Mesenchymal stem cell (in vitro differentiated cells and primary cell): ENCODE results near the gene E2F3.

Experiments
- DNase-seq: peaks from one replicate; pipeline ENCODE4 v3.0.0-alpha.2; 2013
- H2AFZ ChIP-seq: one replicate; pipeline ENCODE4 v1.6.1; 2013; ENCODE audit warnings: low read depth, mild to moderate bottlenecking, control low read depth, inconsistent platforms, low read length, moderate library complexity
- H2AK5ac ChIP-seq: 2 replicates; pipeline ENCODE4 v1.6.1; 2013; ENCODE audit warnings: low read length, moderate library complexity, mild to moderate bottlenecking, inconsistent platforms; ENCODE audit not compliant: severe bottlenecking
- H2BK120ac ChIP-seq: one replicate; pipeline ENCODE4 v1.6.1; 2013; ENCODE audit warnings: low read depth, mild to moderate bottlenecking, inconsistent platforms, low read length, moderate library complexity
- H2BK12ac ChIP-seq, 2 experiments: one replicate each; pipeline ENCODE4 v1.6.1; 2013; ENCODE audit warnings: inconsistent platforms in 2 of 2, low read length in 2 of 2, mild to moderate bottlenecking in 2 of 2, moderate library complexity in 2 of 2, control low read depth in 1 of 2
- H2BK15ac ChIP-seq: one replicate; pipeline ENCODE4 v1.6.1; 2013; ENCODE audit warnings: mild to moderate bottlenecking, low read depth, inconsistent platforms; ENCODE audit not compliant: poor library complexity, severe bottlenecking
- H2BK5ac ChIP-seq: 2 replicates; pipeline ENCODE4 v1.6.1; 2013; ENCODE audit warnings: low read depth, mild to moderate bottlenecking, low read length, control low read depth, inconsistent platforms; ENCODE audit not compliant: poor library complexity, severe bottlenecking
- H3K14ac ChIP-seq, 2 experiments: one replicate each; pipeline ENCODE4 v1.6.1; 2013; ENCODE audit warnings: inconsistent platforms in 2 of 2, low read length in 2 of 2, control low read depth in 1 of 2, mild to moderate bottlenecking in 1 of 2, moderate library complexity in 1 of 2
- H3K18ac ChIP-seq, 2 experiments: one replicate each; pipeline ENCODE4 v1.6.1; 2013; ENCODE audit warnings: inconsistent platforms in 2 of 2, low read length in 2 of 2, control low read depth in 1 of 2, low read depth in 1 of 2, mild to moderate bottlenecking in 1 of 2
- H3K23ac ChIP-seq, 2 experiments: one replicate each; pipeline ENCODE4 v1.6.1; 2013; ENCODE audit warnings: inconsistent platforms in 2 of 2, low read length in 2 of 2, mild to moderate bottlenecking in 2 of 2, moderate library complexity in 2 of 2, control low read depth in 1 of 2
- H3K27ac ChIP-seq: 2 replicates; pipeline ENCODE4 v1.5.1; 2013; ENCODE audit warnings: mild to moderate bottlenecking, moderate library complexity, low read length, control low read depth, inconsistent platforms; ENCODE audit not compliant: poor library complexity, severe bottlenecking
- H3K27me3 ChIP-seq, 2 experiments: 2 replicates each; pipeline versions ENCODE4 v1.6.1 to v1.7.0; 2013; ENCODE audit warnings: low read length in 2 of 2, mild to moderate bottlenecking in 2 of 2, moderate library complexity in 2 of 2, control low read depth in 1 of 2, inconsistent platforms in 1 of 2; ENCODE audit not compliant: control insufficient read depth in 1 of 2, insufficient read depth in 1 of 2
- H3K36me3 ChIP-seq, 2 experiments: 2 replicates each; pipeline versions ENCODE4 v1.6.1 to v1.7.0; 2013; ENCODE audit warnings: low read length in 2 of 2, control low read depth in 1 of 2, inconsistent platforms in 1 of 2, low read depth in 1 of 2, mild to moderate bottlenecking in 1 of 2; ENCODE audit not compliant: insufficient read depth in 2 of 2, control insufficient read depth in 1 of 2
- H3K4ac ChIP-seq, 2 experiments: one replicate each; pipeline ENCODE4 v1.6.1; 2013; ENCODE audit warnings: inconsistent platforms in 2 of 2, low read length in 2 of 2, mild to moderate bottlenecking in 2 of 2, moderate library complexity in 2 of 2, control low read depth in 1 of 2, low read depth in 1 of 2
- H3K4me1 ChIP-seq: 2 replicates; pipeline ENCODE4 v1.6.1; 2013; ENCODE audit warnings: low read depth, low read length, control low read depth; ENCODE audit not compliant: control insufficient read depth, insufficient read depth
- H3K4me2 ChIP-seq: 2 replicates; pipeline ENCODE4 v1.6.1; 2013; ENCODE audit warnings: low read length, mild to moderate bottlenecking, inconsistent platforms; ENCODE audit not compliant: poor library complexity, severe bottlenecking
- H3K4me3 ChIP-seq, 2 experiments: 2 replicates each; pipeline versions ENCODE4 v1.5.1 to v1.7.0; 2013; ENCODE audit warnings: low read length in 2 of 2, mild to moderate bottlenecking in 2 of 2, control low read depth in 1 of 2, low read depth in 1 of 2; ENCODE audit not compliant: insufficient read depth in 1 of 2
- H3K79me1 ChIP-seq: replicated peaks from 2 replicates; pipeline ENCODE4 v1.6.1; 2013; ENCODE audit warnings: mild to moderate bottlenecking, control low read depth, low read length, inconsistent platforms; ENCODE audit not compliant: poor library complexity, severe bottlenecking
- H3K9ac ChIP-seq: 2 replicates; pipeline ENCODE4 v1.7.0; 2013; ENCODE audit warnings: mild to moderate bottlenecking, low read length, moderate library complexity
- H3K9me3 ChIP-seq: 2 replicates; pipeline ENCODE4 v1.7.0; 2013; ENCODE audit warnings: mild to moderate bottlenecking, low read length; ENCODE audit not compliant: control insufficient read depth
- H4K8ac ChIP-seq: one replicate; pipeline ENCODE4 v1.6.1; 2013; ENCODE audit warnings: inconsistent platforms, mild to moderate bottlenecking, low read length, moderate library complexity
- H4K91ac ChIP-seq: one replicate; pipeline ENCODE4 v1.6.1; 2013; ENCODE audit warnings: mild to moderate bottlenecking, low read length, inconsistent platforms
- WGBS: methylation state at CpG from one replicate; pipeline ENCODE4 v1.1.7; 2013; ENCODE audit warnings: mixed read lengths; 5-methylcytosine and 5-hydroxymethylcytosine counted together

Gene E2F3

GRCh38 chr6:20403766-20404640, 2.3 kb downstream of the E2F3 start:
- Histone ChIP-seq H3K9me3 (no peaks in the 10 kb centered on the region), H2BK12ac (peak overlapping the region in 1 of 2 experiments; percentile 74), H3K36me3 (peaks cover 3 to 8% of the 10 kb centered on the region in 2 experiments), H4K91ac (peak overlapping the region; percentile 92), H2BK120ac (peak overlapping the region; percentile 100), H3K4me3 (peak overlapping the region; percentile 77 to 89), H3K4me2 (peak overlapping the region; percentile 95), H2AFZ (no peak overlapping the region), H4K8ac (peak overlapping the region; percentile 91), H2BK5ac (peak overlapping the region; percentile 81), H2AK5ac (no peak overlapping the region), H3K27ac (peak overlapping the region; percentile 96), H2BK15ac (peak overlapping the region; percentile 69), H3K79me1 (peaks cover 1% of the 10 kb centered on the region), H3K9ac (peak overlapping the region; percentile 94), H3K23ac (no peak overlapping the region), H3K14ac (no peak overlapping the region), H3K18ac (peak overlapping the region; percentile 96 to 100), H3K4ac (peak overlapping the region; percentile 73 to 93), H3K4me1 (peaks cover 3% of the 10 kb centered on the region), H3K27me3 (no peaks in the 10 kb centered on the region)
- peak; percentile 84 for DNase-seq
- WGBS = 2% methylated on average over 30 of the region's 38 CpGs

GRCh38 chr6:20404641-20405032, 3.0 kb downstream of the E2F3 start:
- Histone ChIP-seq H2BK120ac (no peak overlapping the region), H3K4ac (no peak overlapping the region), H3K4me3 (peak overlapping the region in 1 of 2 experiments; percentile 89), H3K18ac (peak overlapping the region in 1 of 2 experiments; percentile 100), H3K14ac (no peak overlapping the region), H2AFZ (no peak overlapping the region), H3K4me2 (peak overlapping the region; percentile 95), H3K4me1 (peaks cover 3% of the 10 kb centered on the region), H3K36me3 (peaks cover 3 to 8% of the 10 kb centered on the region in 2 experiments), H2BK5ac (peak overlapping the region; percentile 81), H3K27ac (peak overlapping the region; percentile 96), H3K79me1 (peaks cover 1% of the 10 kb centered on the region), H4K91ac (no peak overlapping the region), H3K9ac (peak overlapping the region; percentile 94), H2BK15ac (no peak overlapping the region), H3K27me3 (no peaks in the 10 kb centered on the region), H2BK12ac (no peak overlapping the region), H3K9me3 (no peaks in the 10 kb centered on the region), H2AK5ac (no peak overlapping the region), H4K8ac (no peak overlapping the region), H3K23ac (no peak overlapping the region)
- WGBS = 0% methylated on average over 6 of the region's 6 CpGs
- DNase-seq = peak; percentile 88

GRCh38 chr6:20408851-20409250, 7.2 kb downstream of the E2F3 start:
- Histone ChIP-seq H3K27me3 (no peaks in the 10 kb centered on the region), H3K9ac (no peak overlapping the region), H2AK5ac (no peak overlapping the region), H3K4ac (no peak overlapping the region), H3K4me3 (no peak overlapping the region), H3K27ac (no peak overlapping the region), H3K9me3 (no peaks in the 10 kb centered on the region), H3K79me1 (peaks cover 2% of the 10 kb centered on the region), H2BK12ac (no peak overlapping the region), H4K8ac (no peak overlapping the region), H3K14ac (no peak overlapping the region), H2BK15ac (no peak overlapping the region), H2AFZ (no peak overlapping the region), H2BK120ac (no peak overlapping the region), H3K4me2 (no peak overlapping the region), H3K36me3 (peaks cover 12 to 23% of the 10 kb centered on the region in 2 experiments), H4K91ac (no peak overlapping the region), H2BK5ac (no peak overlapping the region), H3K4me1 (peaks cover 4% of the 10 kb centered on the region), H3K23ac (no peak overlapping the region), H3K18ac (no peak overlapping the region)
- DNase-seq = no peak
- WGBS = 98% methylated on average over 4 of the region's 4 CpGs

- Histone ChIP-seq H3K23ac (no peak overlapping the region), H3K79me1 (peaks cover 2% of the 10 kb centered on the region), H2BK12ac (no peak overlapping the region), H2BK15ac (no peak overlapping the region), H3K4me1 (peaks cover 4% of the 10 kb centered on the region), H3K4me3 (no peak overlapping the region), H2BK5ac (no peak overlapping the region), H2AK5ac (no peak overlapping the region), H3K18ac (no peak overlapping the region), H3K27me3 (no peaks in the 10 kb centered on the region), H3K9me3 (no peaks in the 10 kb centered on the region), H3K4ac (no peak overlapping the region), H3K4me2 (no peak overlapping the region), H2BK120ac (no peak overlapping the region), H2AFZ (no peak overlapping the region), H4K8ac (no peak overlapping the region), H4K91ac (no peak overlapping the region), H3K14ac (no peak overlapping the region), H3K27ac (no peak overlapping the region), H3K9ac (no peak overlapping the region), H3K36me3 (peaks cover 13 to 24% of the 10 kb centered on the region in 2 experiments)
- DNase-seq = peak; percentile 26
- 87% methylated on average over 6 of the region's 6 CpGs for WGBS
Observed at GRCh38 chr6:20409427-20409971, 7.8 kb downstream of the E2F3 start.
